ENCODE results near the gene ST3GAL4. TPM values are rescaled to one million over a fixed set of nuclear protein-coding genes. Genes with fewer than 3 reads are reported as not detected.
A peak's percentile ranks its signal among the peaks of the same experiment; 100 is the strongest.

ST3GAL4 gene
- total and polyA plus RNA-seq, 7 donors = 43.1 to 336 (median 69.2) TPM

DNA sequence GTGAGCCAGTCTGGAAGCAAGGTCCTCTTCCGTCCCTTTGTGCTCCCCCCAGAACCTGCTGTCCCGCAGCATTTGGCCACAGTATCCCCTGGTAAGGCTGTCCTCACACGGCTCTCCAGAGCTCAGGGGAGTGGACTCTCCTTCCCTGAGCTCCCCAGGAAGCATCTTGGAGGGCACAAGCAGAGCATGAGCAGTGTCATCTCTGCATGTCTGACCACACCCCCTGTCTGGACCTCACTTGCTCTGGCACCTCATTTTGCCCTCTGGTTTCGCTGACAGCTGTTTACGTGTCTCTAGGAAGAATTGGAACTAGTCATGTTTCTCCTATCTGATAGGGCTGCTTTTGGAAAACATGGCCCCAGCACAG lies 36.1 kb upstream of the ST3GAL4 start:
- peak overlapping the region; percentile 80 to 87 (median 84) for H3K27ac ChIP-seq
- intact Hi-C loops (cut with DNase I) = no loop called here
- H3K9me3 ChIP-seq = no peaks in the 10 kb centered on the region
- peaks cover 0 to 5% (median 0%) of the 10 kb centered on the region in 4 donors for H3K36me3 ChIP-seq
- H3K4me3 ChIP-seq = no peak overlapping the region
- TF ChIP-seq, protein P1, sequence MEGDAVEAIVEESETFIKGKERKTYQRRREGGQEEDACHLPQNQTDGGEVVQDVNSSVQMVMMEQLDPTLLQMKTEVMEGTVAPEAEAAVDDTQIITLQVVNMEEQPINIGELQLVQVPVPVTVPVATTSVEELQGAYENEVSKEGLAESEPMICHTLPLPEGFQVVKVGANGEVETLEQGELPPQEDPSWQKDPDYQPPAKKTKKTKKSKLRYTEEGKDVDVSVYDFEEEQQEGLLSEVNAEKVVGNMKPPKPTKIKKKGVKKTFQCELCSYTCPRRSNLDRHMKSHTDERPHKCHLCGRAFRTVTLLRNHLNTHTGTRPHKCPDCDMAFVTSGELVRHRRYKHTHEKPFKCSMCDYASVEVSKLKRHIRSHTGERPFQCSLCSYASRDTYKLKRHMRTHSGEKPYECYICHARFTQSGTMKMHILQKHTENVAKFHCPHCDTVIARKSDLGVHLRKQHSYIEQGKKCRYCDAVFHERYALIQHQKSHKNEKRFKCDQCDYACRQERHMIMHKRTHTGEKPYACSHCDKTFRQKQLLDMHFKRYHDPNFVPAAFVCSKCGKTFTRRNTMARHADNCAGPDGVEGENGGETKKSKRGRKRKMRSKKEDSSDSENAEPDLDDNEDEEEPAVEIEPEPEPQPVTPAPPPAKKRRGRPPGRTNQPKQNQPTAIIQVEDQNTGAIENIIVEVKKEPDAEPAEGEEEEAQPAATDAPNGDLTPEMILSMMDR (IDR thresholded peaks at IDR 0.05) = no peak
- TF ChIP-seq POLR2AphosphoS5 (IDR thresholded peaks at IDR 0.05) (no peak), POLR2A (IDR thresholded peaks at IDR 0.05) (no peak), EP300 (IDR thresholded peaks at IDR 0.05) (no peak)
- no peaks in the 10 kb centered on the region for H3K27me3 ChIP-seq
- peak; percentile 29 for DNase-seq
- WGBS, 2 donors = 77 to 86% methylated on average over 5 of the region's 5 CpGs
- H3K4me1 ChIP-seq = peaks cover 0 to 28% (median 26%) of the 10 kb centered on the region in 4 donors

DNA sequence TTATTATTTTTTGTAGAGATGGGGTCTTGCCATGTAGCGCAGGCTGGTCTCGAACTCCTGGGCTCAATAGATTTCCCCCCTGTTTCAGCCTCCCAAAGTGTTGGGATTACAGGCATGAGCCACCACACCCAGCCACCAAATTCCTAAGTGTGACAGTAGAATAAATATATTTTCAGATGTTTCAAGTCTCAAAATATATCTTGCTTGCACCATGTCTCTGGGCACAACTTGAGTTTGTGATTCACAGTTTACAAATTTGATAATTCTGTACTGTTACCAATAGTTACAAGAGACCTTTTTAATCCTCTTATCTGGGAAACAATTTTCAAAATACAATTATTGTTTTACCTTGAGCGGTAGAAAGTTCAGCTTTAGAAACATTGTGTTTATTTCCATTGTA lies 32.5 kb upstream of the ST3GAL4 start:
- no peak for DNase-seq
- peaks cover 0 to 18% (median 16%) of the 10 kb centered on the region in 4 donors for H3K4me1 ChIP-seq
- H3K36me3 ChIP-seq = peaks cover 0 to 5% (median 0%) of the 10 kb centered on the region in 4 donors
- H3K27ac ChIP-seq = no peak overlapping the region
- intact Hi-C loops (cut with DNase I) = no loop called here
- H3K27me3 ChIP-seq = no peaks in the 10 kb centered on the region
- H3K4me3 ChIP-seq = no peak overlapping the region
- H3K9me3 ChIP-seq = no peaks in the 10 kb centered on the region
- TF ChIP-seq POLR2A (IDR thresholded peaks at IDR 0.05) (no peak), EP300 (IDR thresholded peaks at IDR 0.05) (no peak), POLR2AphosphoS5 (IDR thresholded peaks at IDR 0.05) (no peak)
- TF ChIP-seq, protein P1 (IDR thresholded peaks at IDR 0.05) = no peak
- 97 to 98% methylated on average over 3 of the region's 3 CpGs for WGBS, 2 donors

GRCh38 chr11:126327281-126328000 lies 28.0 kb upstream of the ST3GAL4 start:
- no peak for DNase-seq

GRCh38 chr11:126328001-126328390 lies 27.5 kb upstream of the ST3GAL4 start:
- WGBS, 2 donors = 92 to 94% methylated on average over 20 of the region's 20 CpGs
- intact Hi-C loops (cut with DNase I) = no loop called here
- H3K9me3 ChIP-seq = no peaks in the 10 kb centered on the region
- no peak overlapping the region for H3K27ac ChIP-seq
- H3K4me1 ChIP-seq = peaks cover 0 to 13% (median 9%) of the 10 kb centered on the region in 4 donors
- DNase-seq = no peak
- TF ChIP-seq EP300 (IDR thresholded peaks at IDR 0.05) (no peak), POLR2AphosphoS5 (IDR thresholded peaks at IDR 0.05) (no peak), POLR2A (IDR thresholded peaks at IDR 0.05) (no peak)
- TF ChIP-seq, protein P1 (IDR thresholded peaks at IDR 0.05) = no peak
- H3K36me3 ChIP-seq = peaks cover 0 to 18% (median 0%) of the 10 kb centered on the region in 4 donors
- no peaks in the 10 kb centered on the region for H3K27me3 ChIP-seq
- no peak overlapping the region for H3K4me3 ChIP-seq

More at GRCh38 chr11:126327281-126328000, 28.0 kb upstream of the ST3GAL4 start:
- Histone ChIP-seq H3K9me3 (no peaks in the 10 kb centered on the region), H3K4me1 (peaks cover 0 to 8% (median 7%) of the 10 kb centered on the region in 4 donors), H3K27ac (no peak overlapping the region), H3K27me3 (no peaks in the 10 kb centered on the region), H3K36me3 (peaks cover 0 to 16% (median 0%) of the 10 kb centered on the region in 4 donors), H3K4me3 (no peak overlapping the region)
- no peak for TF ChIP-seq POLR2A (IDR thresholded peaks at IDR 0.05)
- TF ChIP-seq POLR2AphosphoS5 (IDR thresholded peaks at IDR 0.05) = no peak
- no peak for TF ChIP-seq EP300 (IDR thresholded peaks at IDR 0.05)
- TF ChIP-seq, protein P1 (IDR thresholded peaks at IDR 0.05) = no peak
- intact Hi-C loops (cut with DNase I) = no loop called here
- 92% methylated on average over 17 of the region's 17 CpGs for WGBS, 2 donors

Measured in sigmoid colon (tissue), 7 donors.